NCI-H1092 (cell line): ENCODE data around the gene EIF2B2.

ENCODE experiments used
- DNase-seq: peaks from one replicate; lab custom pipeline; 2025; lab: John Stamatoyannopoulos, UW

The EIF2B2 gene

DNA sequence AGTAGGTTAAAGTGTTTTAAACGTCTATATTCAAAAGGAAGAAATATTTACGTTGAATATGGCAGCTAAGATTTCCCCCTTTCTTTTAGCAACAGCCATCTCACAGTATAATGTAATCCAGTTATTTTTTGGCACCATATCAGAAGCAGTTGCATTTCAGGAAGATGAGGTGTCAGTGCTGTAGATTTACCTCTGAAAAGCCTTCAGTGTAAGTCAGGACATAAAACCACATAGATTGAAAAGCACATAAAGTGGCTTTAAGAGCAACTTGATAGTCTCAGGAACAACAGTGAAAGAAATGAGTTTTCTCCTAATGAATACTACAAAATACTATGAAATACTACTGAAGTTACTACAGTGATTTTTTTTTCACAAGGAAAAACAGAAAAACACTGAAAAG lies 41.6 kb downstream of the EIF2B2 start:
- DNase-seq: no peak

DNA sequence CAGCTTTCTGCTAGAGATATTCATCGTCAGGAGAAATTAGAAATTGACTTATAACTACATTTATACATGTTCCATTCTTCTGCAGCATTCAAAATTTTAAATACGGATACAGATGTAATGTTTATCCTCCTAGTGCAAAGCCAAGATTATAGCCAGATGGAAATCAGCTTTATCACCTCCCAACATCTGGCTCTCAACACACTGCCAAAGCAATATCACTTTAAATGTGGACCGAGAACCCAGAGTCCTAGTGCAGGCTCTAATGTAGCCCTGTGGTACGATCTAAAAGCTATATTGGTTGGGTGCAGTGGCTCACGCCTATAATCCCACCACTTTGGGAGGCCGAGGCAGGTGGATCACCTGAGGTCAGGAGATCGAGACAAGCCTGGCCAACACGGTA lies 42.0 kb downstream of the EIF2B2 start:
- no peak for DNase-seq

- DNase-seq: no peak
Observed at GRCh38 chr14:75046275-75046674, 43.6 kb downstream of the EIF2B2 start.

- no peak for DNase-seq
Observed at GRCh38 chr14:75046899-75047298, 44.2 kb downstream of the EIF2B2 start.

GRCh38 chr14:75047506-75047905 lies 44.8 kb downstream of the EIF2B2 start:
- no peak for DNase-seq

- no peak for DNase-seq
Observed at GRCh38 chr14:75048101-75048500, 45.4 kb downstream of the EIF2B2 start.

DNA sequence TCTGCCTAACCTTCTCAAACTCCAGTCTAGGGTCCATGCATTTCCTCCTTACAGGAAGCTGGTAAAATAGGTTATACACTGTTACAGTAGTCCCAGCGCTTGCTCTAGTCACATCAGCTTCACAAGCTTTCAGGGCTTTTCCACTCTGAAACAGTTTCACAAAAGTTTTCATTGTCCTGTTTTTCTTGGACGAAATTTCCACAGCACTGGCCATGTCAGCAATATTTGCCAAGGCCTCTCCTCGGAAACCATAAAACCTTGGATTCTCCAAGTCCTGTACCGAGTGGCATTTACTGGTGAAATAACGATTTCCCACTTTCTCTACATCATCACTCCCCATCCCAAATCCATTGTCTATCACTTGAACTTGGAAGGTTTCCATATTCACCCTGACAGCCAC lies 46.4 kb downstream of the EIF2B2 start:
- DNase-seq: no peak

- DNase-seq: no peak
Observed at GRCh38 chr14:75049731-75050201, 47.0 kb downstream of the EIF2B2 start.

DNA sequence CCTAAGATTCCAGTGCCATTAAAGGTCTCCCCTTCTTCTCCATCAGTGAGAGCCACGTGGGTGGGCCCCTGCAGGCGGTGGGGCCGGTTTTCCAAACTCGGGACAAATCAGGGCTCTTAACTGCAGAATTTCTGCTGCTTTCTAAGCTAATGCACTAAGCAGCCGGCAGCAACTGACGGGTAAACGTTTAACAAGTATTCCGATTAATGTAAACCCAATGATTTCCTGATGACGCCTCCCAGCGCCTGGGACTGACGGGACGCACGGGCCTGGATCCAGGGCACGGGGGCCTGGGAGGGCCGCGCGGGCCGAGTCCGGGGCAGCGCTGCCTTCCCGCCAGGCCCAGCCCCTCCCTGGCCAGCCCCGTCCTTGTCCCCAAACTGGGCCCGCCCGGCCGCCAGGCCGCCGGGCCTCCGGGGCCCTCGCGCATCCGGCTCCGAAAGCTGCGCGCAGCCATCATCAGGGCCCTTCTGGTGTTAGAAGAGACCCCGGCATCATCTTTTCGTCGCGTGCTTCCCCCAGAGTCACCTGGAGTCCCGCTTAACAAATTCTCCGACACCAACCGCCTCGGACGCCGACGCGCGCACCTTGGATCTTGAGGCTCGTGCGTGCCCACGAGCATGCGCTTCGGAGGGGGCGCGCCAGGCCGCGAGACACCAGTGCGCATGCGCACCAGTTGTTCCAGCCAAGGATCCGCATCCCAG lies 48.3 kb downstream of the EIF2B2 start, which contains the start of gene MLH3:
TSS of gene MLH3 (minus strand) at position 616 of the 704 bp plus-strand sequence. CDS start 1,812 bp downstream, outside the sequence.
- DNase-seq: peak; percentile 83

DNA sequence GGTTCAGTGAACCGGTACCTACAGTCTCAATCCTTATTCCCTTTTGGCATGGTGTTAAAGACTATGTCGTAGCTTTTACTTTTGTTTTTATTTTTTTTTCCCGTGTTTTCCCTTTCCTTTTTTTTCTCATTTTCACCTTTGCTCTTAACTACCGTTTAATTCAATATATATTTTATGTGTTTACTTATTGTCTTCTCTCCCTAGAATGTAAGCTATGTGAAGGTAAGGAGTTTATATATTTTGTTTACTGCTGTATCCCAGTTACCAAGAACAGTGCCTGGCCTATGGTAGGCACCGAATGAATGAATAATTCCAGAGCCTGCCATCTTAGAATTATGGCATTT lies 48.8 kb downstream of the EIF2B2 start:
- no peak for DNase-seq

GRCh38 chr14:75053396-75054291 lies 50.9 kb downstream of the EIF2B2 start:
- DNase-seq: no peak

DNA sequence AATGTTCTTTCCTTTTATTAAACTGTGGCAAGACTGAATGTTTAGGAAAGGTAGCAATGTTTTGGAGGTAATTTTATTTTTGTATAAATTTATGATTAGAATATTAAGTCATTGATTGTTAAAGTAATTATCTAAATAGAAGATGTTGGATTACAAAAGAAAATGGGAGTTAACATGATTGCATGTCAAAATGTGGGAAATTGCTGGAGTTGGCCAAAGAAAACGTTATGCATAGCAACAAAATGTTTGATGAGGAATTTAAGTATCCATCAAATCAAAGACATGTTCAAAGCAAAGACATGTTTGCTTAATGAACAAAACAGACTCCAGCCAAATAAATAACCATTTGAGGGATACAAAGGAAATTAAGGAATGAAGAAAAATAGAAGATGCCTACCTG lies 51.7 kb downstream of the EIF2B2 start:
- no peak for DNase-seq

DNA sequence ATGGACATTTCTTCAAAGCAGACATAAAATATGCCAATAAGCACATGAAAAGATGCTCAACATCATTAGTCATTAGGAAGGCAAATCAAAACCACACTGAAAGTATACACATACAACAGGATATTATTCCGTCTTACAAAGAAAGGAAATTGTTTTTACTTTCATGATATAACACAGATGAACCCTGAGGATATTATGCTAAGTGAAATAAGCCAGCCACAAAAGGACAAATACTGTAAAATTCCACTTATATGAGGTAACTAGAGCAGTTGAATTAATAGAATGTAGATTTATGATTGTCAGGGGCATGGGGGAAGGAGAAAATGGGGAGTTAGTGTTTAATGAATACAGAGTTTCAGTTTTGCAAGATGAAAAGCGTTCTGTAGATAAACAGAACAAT lies 56.9 kb downstream of the EIF2B2 start:
- DNase-seq: no peak

- no peak for DNase-seq
Observed at GRCh38 chr14:75060420-75060819, 57.7 kb downstream of the EIF2B2 start.
